ENCODE data around the gene C2CD2.

- TF ChIP-seq, protein P1, sequence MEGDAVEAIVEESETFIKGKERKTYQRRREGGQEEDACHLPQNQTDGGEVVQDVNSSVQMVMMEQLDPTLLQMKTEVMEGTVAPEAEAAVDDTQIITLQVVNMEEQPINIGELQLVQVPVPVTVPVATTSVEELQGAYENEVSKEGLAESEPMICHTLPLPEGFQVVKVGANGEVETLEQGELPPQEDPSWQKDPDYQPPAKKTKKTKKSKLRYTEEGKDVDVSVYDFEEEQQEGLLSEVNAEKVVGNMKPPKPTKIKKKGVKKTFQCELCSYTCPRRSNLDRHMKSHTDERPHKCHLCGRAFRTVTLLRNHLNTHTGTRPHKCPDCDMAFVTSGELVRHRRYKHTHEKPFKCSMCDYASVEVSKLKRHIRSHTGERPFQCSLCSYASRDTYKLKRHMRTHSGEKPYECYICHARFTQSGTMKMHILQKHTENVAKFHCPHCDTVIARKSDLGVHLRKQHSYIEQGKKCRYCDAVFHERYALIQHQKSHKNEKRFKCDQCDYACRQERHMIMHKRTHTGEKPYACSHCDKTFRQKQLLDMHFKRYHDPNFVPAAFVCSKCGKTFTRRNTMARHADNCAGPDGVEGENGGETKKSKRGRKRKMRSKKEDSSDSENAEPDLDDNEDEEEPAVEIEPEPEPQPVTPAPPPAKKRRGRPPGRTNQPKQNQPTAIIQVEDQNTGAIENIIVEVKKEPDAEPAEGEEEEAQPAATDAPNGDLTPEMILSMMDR (conservative IDR thresholded peaks at IDR 0.05 in 1 of 2, IDR thresholded peaks at IDR 0.05 in 1 of 2; ENCODE audit: low read depth in 1 of 2, low read length in 2 of 2): no peak
- no peak for TF ChIP-seq EZH2 (IDR thresholded peaks at IDR 0.05; ENCODE audit: low read length, missing control alignments)
These were observed 11.4 kb downstream of the C2CD2 start for GRCh38 chr21:41942457-41942856.
